NCI-H69 (cell line): ENCODE results near the gene PDE4B.

Experiments used
- DNase-seq: peaks from one replicate; lab custom pipeline; 2025; lab: John Stamatoyannopoulos, UW

PDE4B gene

DNA sequence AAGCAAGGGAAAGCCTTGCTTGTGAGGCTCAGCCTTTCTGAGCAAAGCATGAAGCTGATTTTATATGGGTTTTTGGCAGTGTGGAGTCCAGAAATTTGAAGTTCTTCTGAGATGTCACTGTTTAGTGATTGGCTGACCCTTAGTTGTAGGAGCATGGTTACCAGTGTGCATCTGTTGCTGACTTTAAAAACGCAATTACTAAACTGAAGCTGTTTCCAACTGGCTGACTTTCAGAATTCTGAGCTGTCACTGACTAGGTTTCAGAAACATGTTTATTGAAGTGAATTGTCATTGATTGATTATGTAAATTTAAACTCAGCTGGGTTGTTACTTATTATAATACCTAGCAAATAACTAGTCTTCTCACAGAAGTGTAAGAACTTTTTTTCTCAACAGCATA lies 89.4 kb downstream of the PDE4B start:
- no peak for DNase-seq

DNA sequence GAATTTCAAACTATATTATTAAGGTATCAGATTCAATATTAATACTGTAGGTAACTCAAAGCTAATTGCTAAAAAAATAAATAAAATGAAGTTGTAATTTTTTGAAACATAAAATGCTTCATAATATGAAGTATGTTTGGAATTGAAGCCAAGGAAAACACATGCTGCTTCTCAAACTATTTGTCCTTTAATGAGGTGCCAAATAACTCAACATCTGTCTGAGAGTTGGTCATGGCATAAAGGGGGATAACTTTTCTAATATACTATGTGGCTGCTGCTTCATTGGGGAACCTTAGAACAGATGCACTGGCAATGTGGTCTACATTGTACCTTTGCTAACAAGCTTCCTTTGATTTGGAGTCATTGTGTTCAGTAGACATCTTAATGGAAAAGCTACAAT lies 96.7 kb downstream of the PDE4B start:
- DNase-seq: no peak

DNA sequence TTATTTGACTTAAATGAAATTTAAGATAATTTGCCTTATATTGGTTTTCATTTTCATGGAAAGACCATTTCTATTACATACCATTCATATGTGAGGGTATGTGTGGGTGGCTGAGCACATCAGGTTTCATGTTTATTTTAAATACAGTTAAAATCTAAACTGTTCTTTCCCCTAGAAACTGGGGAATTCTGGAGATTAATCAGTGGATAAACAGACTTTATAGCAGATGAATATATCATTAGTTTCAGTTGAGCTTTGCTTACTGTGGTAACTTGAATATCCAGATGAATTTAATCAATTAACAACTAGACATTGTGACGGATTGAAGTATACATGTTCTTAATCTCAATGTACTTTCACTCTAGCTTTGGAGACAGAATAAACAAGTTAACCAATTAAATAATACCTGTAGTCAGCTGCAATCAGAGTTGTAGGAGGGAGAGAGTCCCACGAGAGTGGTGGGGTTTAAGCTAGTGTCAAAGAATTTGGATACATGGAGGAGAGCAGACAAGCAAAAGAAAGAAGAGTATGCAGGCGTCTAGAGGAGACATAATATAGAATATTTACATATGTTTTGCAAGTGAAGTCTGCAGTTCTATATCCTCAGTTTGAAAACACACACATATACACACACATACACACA lies 97.6 kb downstream of the PDE4B start:
- no peak for DNase-seq

DNA sequence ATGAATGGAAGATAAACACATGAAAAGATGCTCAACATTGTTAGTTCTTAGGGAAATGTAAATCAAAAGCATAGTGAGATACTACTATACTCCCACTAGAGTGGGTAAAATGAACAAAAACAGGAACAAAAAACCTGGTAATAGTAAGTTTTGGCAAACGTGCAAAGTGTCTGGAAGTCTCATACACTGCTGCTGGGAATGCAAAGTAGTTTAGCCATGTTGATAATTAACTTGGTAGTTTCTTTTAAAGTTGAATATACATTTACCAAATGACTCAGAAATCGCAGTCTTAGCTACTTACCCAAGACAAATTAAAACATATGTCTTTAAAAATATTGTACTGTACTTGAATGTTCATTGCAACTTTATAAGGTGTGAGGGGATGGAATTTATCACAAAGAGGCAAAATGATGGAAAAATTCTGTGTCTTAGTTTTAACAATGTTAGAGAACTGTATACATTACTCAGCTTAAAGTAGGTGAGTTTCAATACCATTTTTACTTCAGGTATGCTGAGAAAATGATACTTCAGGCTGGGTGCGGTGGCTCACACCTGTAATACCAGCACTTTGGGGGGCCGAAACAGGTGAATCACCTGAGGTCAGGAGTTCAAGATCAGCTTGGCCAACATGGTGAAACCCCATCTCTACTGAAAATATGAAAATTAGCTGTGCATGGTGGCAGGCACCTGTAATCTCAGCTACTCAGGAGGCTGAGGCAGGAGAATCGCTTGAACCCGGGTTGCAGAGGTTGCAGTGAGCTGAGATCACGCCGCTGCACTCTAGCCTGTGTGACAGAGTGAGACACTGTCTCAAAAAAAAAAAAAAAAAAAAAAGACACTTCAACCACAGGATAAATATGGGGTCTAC lies 102.3 kb downstream of the PDE4B start:
- DNase-seq: no peak

DNA sequence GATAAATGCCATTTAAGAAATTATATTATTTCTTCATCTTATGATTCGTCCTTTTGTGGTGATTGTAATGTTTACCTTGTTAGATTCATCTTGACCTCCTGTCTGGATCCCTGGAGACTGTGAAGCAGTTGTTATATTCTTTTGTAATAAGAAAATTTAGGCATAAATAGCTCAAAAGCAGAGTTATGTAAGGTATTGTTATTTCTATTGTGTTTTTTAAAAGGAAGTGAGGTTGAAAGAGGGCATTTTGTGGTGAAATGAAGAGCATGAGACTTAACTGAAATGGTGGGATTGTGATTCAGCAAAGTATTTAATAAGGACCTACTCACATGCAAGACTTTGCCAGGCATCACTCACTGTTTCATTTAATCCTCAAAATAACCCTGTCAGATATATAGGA lies 104.0 kb downstream of the PDE4B start:
- DNase-seq: no peak

DNA sequence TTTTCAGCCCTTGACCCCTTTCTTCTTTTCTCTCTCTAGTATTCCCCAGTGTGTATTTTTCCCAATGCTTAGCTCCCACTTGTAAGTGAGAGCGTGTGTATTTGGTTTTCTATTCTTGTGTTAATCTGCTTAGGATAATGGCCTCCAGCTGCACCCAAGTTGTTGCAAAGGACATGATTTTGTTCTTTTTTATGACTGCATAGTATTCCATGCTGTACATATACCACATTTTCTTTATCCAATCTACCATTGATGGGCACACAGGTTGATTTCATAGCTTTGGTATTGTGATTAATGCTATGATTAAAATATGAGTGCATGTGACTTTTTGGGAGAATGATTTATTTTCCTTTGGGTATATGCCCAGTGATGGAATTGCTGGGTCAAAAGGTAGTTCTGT lies 104.8 kb downstream of the PDE4B start:
- no peak for DNase-seq

DNA sequence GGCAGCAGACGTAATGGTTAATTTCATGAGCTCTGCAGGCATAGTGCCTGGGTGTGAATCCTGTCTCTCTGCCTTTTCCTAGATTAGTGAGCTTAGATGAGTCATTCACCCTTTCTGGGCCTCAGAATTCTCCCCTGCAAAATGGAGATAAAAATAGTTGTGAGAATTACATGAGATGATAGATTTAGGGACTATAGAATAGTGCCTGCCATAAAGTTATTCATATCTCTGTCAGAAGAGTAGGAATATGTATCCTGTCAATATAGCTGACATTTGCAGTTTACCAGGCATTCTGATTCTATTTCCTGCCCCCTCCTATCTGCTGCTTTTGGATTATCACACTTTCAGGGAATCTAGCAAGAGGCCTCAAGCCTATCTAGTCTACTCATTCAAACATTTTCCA lies 112.0 kb downstream of the PDE4B start:
- no peak for DNase-seq

DNA sequence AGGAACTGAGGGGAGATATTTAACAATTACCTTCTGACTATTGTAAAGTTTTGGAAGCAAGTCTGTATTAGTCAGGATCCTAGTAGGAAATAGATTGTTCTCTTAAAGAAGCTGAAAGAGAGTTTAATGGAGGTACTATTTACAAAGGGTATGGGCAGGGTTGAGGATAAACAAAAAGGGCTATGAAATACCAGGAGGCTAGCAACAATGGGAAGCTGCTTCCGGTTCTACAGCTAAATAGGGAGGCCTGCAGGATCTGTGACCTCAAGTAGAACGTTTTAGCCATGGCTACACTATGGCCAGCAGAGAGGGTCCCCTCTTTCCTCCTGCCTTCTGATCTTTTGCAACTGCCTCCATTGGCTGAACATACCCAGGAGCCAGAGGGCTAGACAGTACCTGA lies 117.7 kb downstream of the PDE4B start:
- no peak for DNase-seq

DNA sequence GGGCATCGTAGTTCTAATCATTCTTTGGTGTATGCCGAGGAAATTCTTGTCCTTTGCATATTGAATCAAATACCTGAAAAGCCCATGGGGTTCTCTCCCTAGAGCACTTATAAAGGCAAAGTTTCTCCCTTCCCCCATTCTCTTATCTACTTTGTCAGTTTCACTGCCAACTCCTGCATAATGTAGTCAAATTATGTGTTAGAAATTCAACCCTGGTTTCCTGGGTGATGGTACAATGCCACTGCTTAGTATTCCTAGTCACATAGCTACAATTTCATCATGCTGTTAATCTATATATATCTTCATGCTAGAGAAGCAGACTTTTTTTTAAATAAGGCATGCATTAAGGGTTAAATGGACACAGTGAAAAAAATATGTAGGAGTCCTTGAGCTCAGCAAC lies 119.0 kb downstream of the PDE4B start:
- DNase-seq: no peak

DNA sequence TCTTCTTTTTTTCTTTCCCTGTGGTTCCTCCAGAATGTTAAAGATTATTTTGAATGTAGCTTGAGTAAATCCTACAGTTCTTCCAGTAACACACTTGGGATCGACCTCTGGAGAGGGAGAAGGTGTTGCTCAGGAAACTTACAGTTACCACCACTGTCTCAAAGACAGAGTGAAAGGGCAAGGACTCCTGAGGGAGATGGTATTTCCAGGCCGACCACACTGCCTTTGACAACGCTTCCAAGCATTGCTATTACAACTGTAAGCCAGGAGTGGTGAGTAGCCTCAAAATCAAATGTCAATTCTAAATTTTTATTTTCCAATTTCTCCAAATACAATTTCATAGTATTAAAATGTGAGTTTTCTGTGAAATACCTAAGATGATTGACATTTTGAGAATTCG lies 125.9 kb downstream of the PDE4B start:
- no peak for DNase-seq

DNA sequence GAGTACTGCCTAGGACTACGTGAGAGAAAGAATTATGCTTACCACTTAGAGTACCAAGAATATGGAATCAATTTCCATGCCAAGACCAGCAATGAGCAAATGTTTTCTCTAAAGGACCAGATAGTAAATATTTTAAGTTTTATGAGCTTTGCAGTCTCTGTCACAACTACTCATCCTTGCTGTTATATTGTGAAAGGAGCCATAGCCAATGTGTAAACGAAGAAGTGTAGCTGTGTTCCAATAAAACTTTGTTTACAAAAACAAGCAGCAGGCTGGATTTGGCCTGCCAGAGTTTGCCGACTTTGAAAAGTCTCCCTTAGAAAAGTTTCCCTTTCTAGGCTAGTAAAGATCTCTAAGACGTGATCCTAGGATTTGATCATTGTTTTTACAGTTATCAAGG lies 128.8 kb downstream of the PDE4B start:
- DNase-seq: no peak

DNA sequence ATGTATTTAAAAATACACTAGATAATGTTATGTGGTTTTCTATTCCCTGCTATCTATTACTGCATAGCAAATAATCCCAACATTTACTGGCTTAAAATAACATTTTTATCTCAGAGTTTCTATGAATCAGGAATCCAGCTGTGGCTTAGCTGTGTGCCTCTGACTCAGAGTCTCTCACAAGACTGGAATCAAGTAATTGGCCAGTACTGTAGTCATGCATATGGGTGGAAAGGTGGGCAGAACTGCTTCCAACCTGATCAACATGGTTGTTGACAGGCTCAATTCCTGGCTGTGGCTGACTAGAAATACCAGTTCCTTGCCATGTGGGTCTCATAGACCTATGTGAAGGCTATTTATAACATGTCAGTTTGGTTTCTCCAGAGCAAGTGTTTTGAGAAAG lies 131.8 kb downstream of the PDE4B start:
- DNase-seq: no peak

DNA sequence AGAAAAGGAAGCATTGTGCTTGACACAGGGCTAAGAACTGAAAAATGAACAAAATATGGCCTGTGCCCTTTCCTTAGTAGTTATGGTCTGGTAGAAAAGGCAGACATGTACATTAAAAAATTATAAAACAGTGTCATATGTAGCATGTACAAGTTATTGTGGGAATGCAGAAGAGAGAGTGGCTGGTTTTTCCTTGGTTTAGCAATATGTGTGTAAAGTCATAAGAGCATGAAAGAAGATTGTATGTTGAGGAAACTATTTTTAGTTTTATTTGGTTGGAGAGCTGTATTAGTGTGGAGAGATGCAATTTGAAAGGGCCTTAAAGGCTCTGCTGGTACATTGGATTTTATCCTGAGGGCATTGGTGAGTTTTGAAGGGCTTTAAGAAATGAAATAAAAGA lies 145.8 kb downstream of the PDE4B start:
- DNase-seq: no peak

DNA sequence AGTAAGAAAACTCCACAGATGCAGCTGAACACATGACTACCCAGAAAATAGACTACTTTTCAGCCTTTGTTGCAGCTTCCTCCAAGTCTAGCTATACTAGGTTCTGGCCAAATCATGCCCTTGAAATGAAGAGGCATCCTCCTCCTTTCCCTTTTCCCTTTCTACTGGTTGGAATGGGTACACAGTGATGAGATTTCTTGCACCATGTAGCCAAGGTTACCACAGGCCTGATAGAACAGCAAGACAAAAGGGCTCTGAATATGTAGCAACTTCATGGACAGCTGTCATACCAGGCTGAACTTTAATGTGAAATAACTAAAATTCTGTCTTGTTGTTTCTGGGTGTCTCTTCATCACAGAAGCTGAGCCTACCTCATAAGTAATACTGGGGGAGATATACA lies 146.5 kb downstream of the PDE4B start:
- no peak for DNase-seq

DNA sequence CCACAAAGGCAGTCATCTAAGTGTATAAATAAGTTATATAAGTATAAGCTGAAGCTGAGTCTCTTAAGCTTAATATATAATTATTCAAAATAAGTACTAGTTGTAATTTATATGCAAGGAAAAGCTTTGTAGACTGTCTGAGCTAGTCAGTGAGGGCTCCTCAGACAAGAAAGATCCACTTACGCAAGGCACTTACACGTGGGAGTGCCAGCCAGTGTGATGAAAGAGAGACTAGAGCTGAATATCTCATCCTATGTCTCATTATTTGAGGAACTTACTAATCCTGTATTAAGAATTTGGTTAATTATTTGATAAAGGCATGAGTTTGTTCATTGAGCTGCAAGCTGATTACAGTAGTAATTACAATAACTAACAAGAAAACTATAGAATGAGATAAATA lies 146.9 kb downstream of the PDE4B start:
- DNase-seq: no peak

DNA sequence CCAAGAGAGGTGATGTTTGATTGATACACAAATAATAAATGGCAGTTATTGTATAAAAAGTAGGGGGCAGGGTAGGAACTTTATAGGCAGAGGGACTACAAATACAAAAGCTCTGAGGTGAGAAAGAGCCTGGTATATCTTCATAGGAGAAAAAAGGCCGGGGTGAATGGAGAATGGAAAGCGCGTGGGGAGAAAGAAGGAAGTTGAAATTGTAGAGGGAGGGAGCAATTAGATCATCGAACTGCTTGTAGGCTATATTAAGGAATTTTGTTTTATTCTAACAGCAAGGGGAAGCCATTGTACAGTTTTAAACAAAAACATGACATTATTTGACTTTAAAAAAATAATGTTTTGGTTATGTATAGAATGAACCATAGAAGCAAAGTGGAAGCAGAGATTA lies 147.4 kb downstream of the PDE4B start:
- DNase-seq: no peak

DNA sequence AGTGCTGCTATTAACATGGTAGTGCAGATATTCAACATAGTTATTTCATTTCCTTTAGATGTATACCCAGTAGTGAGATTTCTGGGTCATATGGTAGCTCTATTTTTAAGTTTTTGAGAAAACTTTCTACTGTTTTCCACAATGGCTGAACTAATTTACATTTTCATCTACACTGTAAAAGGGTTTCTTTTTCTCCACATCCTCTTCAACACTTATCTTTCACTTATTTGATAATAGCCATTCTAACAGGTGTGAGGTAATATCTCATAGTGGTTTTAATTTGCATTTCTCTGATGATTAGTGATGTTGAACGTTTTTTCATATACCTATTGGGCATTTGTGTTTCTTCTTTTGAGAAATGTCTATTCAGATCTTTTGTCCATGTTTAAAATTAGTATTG lies 149.8 kb downstream of the PDE4B start:
- no peak for DNase-seq

DNA sequence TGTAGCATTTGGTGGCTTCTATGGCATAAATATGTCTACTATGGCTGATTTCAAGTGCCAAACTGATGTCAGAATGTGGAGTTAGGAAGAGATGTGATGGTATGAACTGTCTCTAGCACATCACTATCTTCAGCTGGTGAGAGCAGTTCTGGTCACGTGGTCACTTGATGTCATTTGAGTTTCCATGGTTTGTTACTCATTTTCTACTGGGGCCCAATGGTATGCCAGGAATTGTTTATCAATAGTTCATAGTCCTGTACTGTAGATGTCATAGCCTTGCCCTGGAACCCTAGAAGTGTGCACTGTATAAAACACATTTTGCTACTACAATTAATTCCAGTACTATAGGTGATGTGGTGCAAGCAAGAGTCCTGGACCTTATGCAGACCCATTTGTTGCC lies 153.7 kb downstream of the PDE4B start:
- no peak for DNase-seq

DNA sequence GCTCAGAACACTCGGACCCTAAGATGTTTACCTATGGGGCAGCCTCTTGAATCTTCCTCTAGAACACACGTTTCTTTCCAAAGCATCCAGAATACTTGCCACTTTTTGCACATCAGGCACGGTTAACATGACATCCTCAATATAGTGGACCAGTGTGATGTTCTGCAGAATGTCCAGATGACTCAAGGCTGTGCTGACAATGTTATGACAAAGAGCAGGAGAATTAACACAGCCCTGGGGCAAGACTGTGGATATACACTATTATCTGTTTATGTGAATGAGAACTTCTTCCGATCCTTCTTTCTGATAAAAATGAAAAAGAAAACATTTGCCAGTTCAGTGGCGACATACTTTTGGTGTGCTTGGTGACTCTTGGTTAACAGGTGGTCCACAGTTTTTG lies 154.3 kb downstream of the PDE4B start:
- DNase-seq: no peak

DNA sequence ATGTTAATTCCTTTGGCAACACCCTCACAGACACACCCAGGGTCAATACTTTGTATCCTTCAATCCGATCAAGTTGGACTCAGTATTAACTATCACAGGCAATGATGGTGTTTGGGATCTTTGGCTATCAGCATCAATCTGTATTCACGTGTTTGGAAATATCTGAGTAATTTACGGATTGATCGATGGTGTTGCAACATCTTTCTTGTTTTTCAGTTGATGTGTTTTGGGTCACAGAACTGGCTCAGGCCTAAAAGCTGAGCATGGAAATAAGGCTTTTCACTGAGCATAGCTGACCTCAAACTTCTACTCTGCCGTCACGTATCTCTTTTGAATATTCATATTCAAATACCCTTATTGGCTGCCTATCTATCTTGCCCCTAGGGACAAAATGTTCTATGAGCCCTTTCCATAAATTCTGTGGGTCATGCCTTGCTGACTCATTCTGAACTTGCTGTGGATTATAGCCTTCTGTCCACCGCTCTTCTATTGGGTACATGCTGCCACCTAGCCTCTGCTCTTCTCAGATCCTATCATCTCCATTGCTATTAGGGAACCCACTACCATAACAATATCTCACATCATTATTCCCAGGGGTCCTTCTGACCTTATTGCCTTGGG lies 156.0 kb downstream of the PDE4B start:
- DNase-seq: no peak

DNA sequence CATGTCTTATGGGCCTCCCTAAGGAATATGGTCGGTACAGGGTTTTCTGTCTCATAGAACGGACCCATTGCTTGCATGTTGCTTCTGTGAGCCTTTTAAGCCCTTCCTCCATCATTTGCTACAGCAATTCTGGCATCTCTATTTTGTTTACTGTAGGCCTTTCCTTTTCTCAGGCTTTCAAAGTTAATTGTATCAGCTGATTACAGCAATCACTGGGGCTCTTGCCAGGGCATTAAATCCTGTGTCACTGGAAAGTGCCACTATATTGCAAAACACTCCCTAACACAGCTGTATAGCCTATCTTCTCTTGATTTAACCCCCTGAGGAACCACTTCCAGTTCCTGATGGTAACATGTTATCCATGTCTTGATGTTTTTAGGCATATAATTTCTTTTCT lies 156.5 kb downstream of the PDE4B start:
- DNase-seq: no peak

DNA sequence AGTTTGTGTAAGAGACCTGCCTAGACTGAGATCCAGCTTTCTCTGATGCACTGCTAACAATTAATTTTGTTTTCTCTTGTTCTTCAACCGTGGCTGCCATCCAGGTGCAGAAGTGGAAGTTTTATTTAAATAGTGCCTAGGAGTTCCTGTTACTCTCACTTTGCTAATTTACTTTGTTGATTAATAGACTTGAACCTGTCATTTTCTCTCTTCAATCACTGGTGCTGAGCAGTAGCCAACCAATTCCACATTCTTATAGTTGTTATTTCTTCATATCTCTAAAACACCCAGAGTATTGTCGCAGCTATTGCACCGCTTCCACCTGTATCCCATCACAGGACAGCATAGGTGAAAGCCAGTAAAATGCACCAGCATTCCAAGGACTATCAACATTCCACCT lies 157.2 kb downstream of the PDE4B start:
- DNase-seq: no peak

DNA sequence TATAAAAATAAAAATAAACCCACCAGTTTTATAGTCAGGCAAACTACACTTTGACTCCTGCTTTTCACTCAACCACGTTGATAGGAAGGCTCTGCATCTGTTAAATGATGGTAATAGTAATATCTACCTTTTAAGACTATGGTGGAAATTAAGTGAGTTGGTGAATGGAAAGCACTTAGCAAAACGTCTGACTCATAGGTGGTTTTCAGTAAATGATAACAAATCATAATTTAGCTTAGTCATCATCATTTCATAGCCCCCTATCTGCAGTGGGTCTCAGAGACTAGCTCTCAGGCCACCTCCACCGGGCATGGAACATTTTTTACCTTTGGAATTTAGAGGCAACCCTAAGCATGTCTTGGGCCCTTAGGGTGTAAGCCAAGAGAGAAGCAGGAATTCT lies 160.0 kb downstream of the PDE4B start:
- no peak for DNase-seq
